ENCODE measurements around the gene SF3B3.

DNA sequence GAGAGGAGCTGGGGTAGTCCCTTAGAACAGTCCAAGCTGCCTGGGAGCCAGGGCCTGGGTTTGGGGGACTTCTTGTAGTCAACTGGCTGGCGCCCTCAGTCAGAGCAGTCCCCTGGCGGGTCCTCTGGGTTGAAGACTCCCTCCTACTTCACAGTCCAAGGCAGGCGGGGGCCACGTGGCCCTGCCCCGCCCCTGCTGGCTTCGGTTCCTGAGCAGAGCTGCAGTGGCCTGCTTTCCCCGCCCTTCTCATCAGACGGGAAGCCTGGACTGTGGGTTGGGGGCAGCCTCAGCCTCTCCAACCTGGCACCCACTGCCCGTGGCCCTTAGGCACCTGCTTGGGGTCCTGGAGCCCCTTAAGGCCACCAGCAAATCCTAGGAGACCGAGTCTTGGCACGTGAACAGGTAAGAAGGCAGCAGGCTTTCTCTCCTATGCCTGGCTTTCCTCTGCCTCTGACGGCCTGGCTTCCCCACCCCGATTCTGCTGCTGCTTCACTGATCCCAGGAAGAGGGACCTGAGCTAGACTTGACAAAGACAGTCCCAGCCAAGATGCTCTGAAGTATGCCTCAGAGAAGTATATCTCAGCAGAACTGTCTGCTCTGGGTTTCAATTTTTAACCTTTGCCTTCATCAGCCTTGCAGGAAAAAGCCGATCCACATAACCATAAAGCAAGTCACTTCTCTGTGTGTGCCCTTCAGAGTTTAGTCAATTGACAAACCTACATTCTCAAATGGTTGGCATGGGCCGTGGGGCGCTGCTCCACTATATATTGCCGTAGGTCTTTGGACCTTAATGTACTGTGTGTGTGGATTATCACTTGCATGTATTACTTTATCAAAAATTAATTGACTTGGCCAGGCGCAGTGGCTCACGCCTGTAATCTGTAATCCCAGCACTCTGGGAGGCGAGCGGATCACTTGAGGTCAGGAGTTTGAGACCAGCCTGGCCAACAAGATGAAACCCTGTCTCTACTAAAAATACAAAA lies 56.3 kb downstream of the SF3B3 start:
- TF ChIP-seq POLR2AphosphoS5 (IDR thresholded peaks at IDR 0.05; ENCODE audit: insufficient read depth, low read depth, low read length) (no peak), EZH2 (IDR thresholded peaks at IDR 0.05; ENCODE audit: borderline replicate concordance, low read depth, low read length, severe bottlenecking) (no peak), JUN (IDR thresholded peaks at IDR 0.05; ENCODE audit: borderline replicate concordance, insufficient read depth, insufficient read length, low read depth) (no peak)
- TF ChIP-seq, protein P1, sequence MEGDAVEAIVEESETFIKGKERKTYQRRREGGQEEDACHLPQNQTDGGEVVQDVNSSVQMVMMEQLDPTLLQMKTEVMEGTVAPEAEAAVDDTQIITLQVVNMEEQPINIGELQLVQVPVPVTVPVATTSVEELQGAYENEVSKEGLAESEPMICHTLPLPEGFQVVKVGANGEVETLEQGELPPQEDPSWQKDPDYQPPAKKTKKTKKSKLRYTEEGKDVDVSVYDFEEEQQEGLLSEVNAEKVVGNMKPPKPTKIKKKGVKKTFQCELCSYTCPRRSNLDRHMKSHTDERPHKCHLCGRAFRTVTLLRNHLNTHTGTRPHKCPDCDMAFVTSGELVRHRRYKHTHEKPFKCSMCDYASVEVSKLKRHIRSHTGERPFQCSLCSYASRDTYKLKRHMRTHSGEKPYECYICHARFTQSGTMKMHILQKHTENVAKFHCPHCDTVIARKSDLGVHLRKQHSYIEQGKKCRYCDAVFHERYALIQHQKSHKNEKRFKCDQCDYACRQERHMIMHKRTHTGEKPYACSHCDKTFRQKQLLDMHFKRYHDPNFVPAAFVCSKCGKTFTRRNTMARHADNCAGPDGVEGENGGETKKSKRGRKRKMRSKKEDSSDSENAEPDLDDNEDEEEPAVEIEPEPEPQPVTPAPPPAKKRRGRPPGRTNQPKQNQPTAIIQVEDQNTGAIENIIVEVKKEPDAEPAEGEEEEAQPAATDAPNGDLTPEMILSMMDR (IDR thresholded peaks at IDR 0.05; ENCODE audit: extremely low read depth in 1 of 2, insufficient read depth in 1 of 2, low read depth in 1 of 2, low read length in 2 of 2) = no peak

Measured in endothelial cell of umbilical vein (primary cell).